Suprapubic skin (tissue), 3 donors: ENCODE results near the gene PELI1.

Experiments
- POLR2AphosphoS5 ChIP-seq, 3 donors: sonication (generic); formaldehyde crosslinking; IDR thresholded peaks; one replicate each; pipeline ENCODE4 v1.6.1; 2017; ENCODE audit warnings: antibody characterized with exemption in 3 of 3
- TF ChIP-seq, protein P1 (sequence below), 2 donors: fragments of 200-600 bp in 1 of 2; fragments of 450-650 bp in 1 of 2; sonication (generic) in 1 of 2; IDR thresholded peaks; one replicate each; pipeline ENCODE4 v1.5.1; 2016 to 2019; ENCODE audit warnings: antibody characterized with exemption in 2 of 2, mild to moderate bottlenecking in 1 of 2, moderate library complexity in 1 of 2

DNA sequence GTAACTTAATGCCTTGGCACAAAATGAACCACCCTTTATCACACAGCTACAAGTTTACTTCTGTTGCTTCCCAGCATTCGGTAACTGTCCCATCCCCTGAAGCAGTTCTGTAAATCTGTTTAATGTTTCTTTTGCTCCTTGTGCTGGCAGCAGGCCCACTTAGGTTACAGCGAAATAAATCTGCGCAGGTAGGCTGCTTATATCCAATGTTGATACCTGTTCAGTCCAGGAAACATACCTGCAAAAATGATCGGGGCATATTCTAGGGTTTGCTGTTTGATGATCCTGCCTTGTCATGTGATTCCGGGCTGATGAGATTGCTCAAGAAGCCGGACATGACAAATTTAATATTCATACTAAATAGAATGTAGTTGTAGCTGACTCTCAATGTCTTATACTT, 23.3 kb downstream of the PELI1 start:
- TF ChIP-seq POLR2AphosphoS5 (IDR thresholded peaks at IDR 0.05): no peak
- TF ChIP-seq, protein P1, sequence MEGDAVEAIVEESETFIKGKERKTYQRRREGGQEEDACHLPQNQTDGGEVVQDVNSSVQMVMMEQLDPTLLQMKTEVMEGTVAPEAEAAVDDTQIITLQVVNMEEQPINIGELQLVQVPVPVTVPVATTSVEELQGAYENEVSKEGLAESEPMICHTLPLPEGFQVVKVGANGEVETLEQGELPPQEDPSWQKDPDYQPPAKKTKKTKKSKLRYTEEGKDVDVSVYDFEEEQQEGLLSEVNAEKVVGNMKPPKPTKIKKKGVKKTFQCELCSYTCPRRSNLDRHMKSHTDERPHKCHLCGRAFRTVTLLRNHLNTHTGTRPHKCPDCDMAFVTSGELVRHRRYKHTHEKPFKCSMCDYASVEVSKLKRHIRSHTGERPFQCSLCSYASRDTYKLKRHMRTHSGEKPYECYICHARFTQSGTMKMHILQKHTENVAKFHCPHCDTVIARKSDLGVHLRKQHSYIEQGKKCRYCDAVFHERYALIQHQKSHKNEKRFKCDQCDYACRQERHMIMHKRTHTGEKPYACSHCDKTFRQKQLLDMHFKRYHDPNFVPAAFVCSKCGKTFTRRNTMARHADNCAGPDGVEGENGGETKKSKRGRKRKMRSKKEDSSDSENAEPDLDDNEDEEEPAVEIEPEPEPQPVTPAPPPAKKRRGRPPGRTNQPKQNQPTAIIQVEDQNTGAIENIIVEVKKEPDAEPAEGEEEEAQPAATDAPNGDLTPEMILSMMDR (IDR thresholded peaks at IDR 0.05): no peak
